GM19463 (cell line): ENCODE measurements around the gene IMPG1.
A peak's percentile ranks its signal among the peaks of the same experiment; 100 is the strongest.

Source experiments
- ATAC-seq: cut with Tn5 transposase; IDR thresholded peaks from one replicate; pipeline ENCODE4 v1.9.1; 2021; ENCODE audit warnings: mild to moderate bottlenecking, moderate library complexity; ENCODE audit not compliant: unreplicated experiment

IMPG1 gene

GRCh38 chr6:76072562-76072961 is at the start of gene IMPG1:
Gene IMPG1, minus strand, starts transcription at chr6:76072662. Its CDS starts 174 bp downstream, at chr6:76072488.
- ATAC-seq, result no peak

GRCh38 chr6:76120302-76120701 is 47.8 kb upstream of the IMPG1 start:
- no peak for ATAC-seq

GRCh38 chr6:76073281-76073680 is 819 bp upstream of the IMPG1 start:
- ATAC-seq, result no peak

GRCh38 chr6:76057469-76057868 is 15.0 kb downstream of the IMPG1 start:
- ATAC-seq, result no peak

- no peak for ATAC-seq
Observed at GRCh38 chr6:76052314-76052713, 20.1 kb downstream of the IMPG1 start.

GRCh38 chr6:76043690-76044089 is 28.8 kb downstream of the IMPG1 start:
- no peak for ATAC-seq

GRCh38 chr6:76035713-76036112 is 36.7 kb downstream of the IMPG1 start:
- ATAC-seq, result no peak

- ATAC-seq, result no peak
Observed at GRCh38 chr6:76026101-76026500, 46.4 kb downstream of the IMPG1 start.

- no peak for ATAC-seq
Observed at GRCh38 chr6:76014626-76015530, 57.6 kb downstream of the IMPG1 start.

- peak; percentile 70 for ATAC-seq
Observed at GRCh38 chr6:76004202-76004601, 68.3 kb downstream of the IMPG1 start.

- ATAC-seq, result no peak
Observed at GRCh38 chr6:76003686-76004085, 68.8 kb downstream of the IMPG1 start.

- no peak for ATAC-seq
Observed at GRCh38 chr6:76003113-76003512, 69.3 kb downstream of the IMPG1 start.

GRCh38 chr6:76000629-76001028 is 71.8 kb downstream of the IMPG1 start:
- ATAC-seq, result no peak

- ATAC-seq, result no peak
Observed at GRCh38 chr6:75997696-75998095, 74.8 kb downstream of the IMPG1 start.

- no peak for ATAC-seq
Observed at GRCh38 chr6:75993236-75994162, 79.0 kb downstream of the IMPG1 start.

- ATAC-seq, result no peak
Observed at GRCh38 chr6:75991941-75992340, 80.5 kb downstream of the IMPG1 start.

GRCh38 chr6:75986935-75987334 is 85.5 kb downstream of the IMPG1 start:
- ATAC-seq, result no peak

GRCh38 chr6:75975904-75976303 is 96.6 kb downstream of the IMPG1 start:
- ATAC-seq, result no peak

GRCh38 chr6:75970093-75970492 is 102.4 kb downstream of the IMPG1 start:
- ATAC-seq, result no peak

- no peak for ATAC-seq
Observed at GRCh38 chr6:75968143-75968542, 104.3 kb downstream of the IMPG1 start.

GRCh38 chr6:75963569-75963968 is 108.9 kb downstream of the IMPG1 start:
- no peak for ATAC-seq

- no peak for ATAC-seq
Observed at GRCh38 chr6:75952128-75952527, 120.3 kb downstream of the IMPG1 start.
